Measurements from ENCODE around the gene NATD1.

Gene NATD1

DNA sequence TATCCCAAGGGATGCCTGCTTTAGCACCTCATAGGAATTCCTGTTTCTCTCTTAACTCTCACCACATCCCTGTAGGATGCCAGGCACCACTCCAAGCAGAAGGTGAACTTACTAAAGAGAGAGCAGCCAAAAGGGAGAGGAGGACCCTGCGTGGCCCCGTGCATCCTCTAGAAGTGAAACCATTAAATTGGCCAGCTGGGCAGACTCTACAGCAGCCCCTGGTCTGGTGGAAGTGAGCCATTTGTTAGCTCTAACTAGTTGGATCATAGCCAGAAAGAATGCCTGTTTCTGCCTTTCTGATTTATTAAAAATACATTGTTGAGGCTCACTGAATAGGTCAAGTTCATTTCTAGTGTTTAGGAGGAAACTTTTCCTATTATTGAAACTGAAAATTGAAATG is 61.5 kb downstream of the NATD1 start:
- Histone ChIP-seq H3K36me3 (ENCODE audit: control insufficient read depth in 2 of 2, insufficient read depth in 2 of 2, low read length in 2 of 2) (peaks cover 4 to 22% of the 10 kb centered on the region in 2 donors), H3K27ac (ENCODE audit: low read length) (no peak overlapping the region), H3K27me3 (ENCODE audit: control insufficient read depth in 1 of 2, insufficient read depth in 2 of 2, low read length in 2 of 2) (no peaks in the 10 kb centered on the region), H3K4me1 (ENCODE audit: control insufficient read depth, insufficient read depth, low read length) (peaks cover 5% of the 10 kb centered on the region), H3K4me3 (ENCODE audit: low read length in 2 of 2) (no peak overlapping the region), H3K9ac (ENCODE audit: low read length in 2 of 2) (no peak overlapping the region), H3K9me3 (ENCODE audit: control insufficient read depth in 2 of 2, low read length in 2 of 2) (no peaks in the 10 kb centered on the region)

DNA sequence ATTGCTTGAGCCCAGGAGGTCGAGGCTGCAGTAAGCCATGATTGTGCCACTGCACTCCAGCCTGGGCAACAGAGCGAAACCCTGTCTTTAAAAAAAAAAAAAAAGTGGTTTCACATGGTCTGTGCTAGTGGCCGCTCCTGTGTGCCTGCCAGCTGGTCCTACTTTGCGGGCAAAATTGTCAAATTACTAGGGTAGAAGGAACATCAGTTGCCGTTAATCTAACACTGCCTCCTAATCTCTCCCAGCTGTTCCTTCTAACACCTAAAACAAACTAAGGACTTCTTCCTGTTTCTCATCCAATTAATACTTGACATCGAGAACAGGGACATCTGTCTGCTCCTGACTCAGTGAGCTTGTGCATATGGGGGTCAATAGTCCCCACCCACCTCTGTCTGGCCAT is 63.1 kb downstream of the NATD1 start:
- peaks cover 4 to 24% of the 10 kb centered on the region in 2 donors for H3K36me3 ChIP-seq (ENCODE audit: control insufficient read depth in 2 of 2, insufficient read depth in 2 of 2, low read length in 2 of 2)
- no peaks in the 10 kb centered on the region for H3K27me3 ChIP-seq (ENCODE audit: control insufficient read depth in 1 of 2, insufficient read depth in 2 of 2, low read length in 2 of 2)
- no peaks in the 10 kb centered on the region for H3K9me3 ChIP-seq (ENCODE audit: control insufficient read depth in 2 of 2, low read length in 2 of 2)
- no peak overlapping the region for H3K4me3 ChIP-seq (ENCODE audit: low read length in 2 of 2)
- H3K9ac ChIP-seq (ENCODE audit: low read length in 2 of 2) = no peak overlapping the region
- H3K4me1 ChIP-seq (ENCODE audit: control insufficient read depth, insufficient read depth, low read length) = peaks cover 5% of the 10 kb centered on the region
- H3K27ac ChIP-seq (ENCODE audit: low read length) = no peak overlapping the region

DNA sequence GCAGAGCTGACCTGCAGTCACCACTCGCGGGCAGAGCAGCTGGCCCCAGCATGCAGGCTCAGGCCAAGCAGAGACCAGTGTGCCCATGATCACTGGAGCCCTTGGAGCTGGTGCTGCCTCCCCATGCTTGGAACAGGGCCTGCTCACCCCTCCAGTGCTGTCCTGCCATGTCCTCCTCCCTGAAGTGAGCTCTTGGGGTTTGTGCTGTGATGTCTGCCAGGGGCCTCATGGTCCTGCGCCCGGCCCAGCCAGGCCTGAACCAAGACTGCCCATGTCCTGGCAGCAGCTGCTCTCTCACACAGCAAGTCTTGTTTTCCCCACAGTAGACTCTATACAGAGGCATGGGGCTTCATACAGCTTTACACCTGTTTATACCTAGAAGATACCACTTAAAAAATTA is 63.8 kb downstream of the NATD1 start:
- no peak overlapping the region for H3K9ac ChIP-seq (ENCODE audit: low read length in 2 of 2)

More for the DNA sequence above, 63.8 kb downstream of the NATD1 start:
- no peak overlapping the region for H3K27ac ChIP-seq (ENCODE audit: low read length)
- no peaks in the 10 kb centered on the region for H3K9me3 ChIP-seq (ENCODE audit: control insufficient read depth in 2 of 2, low read length in 2 of 2)
- no peaks in the 10 kb centered on the region for H3K27me3 ChIP-seq (ENCODE audit: control insufficient read depth in 1 of 2, insufficient read depth in 2 of 2, low read length in 2 of 2)
- no peak overlapping the region for H3K4me3 ChIP-seq (ENCODE audit: low read length in 2 of 2)
- peaks cover 11 to 30% of the 10 kb centered on the region in 2 donors for H3K36me3 ChIP-seq (ENCODE audit: control insufficient read depth in 2 of 2, insufficient read depth in 2 of 2, low read length in 2 of 2)
- H3K4me1 ChIP-seq (ENCODE audit: control insufficient read depth, insufficient read depth, low read length) = peaks cover 5% of the 10 kb centered on the region
